HG03196 (cell line): ENCODE data around the gene ABCD1.
"Not testable (repeated sequence)": the region's sequence is repeated elsewhere in the genome, so short reads cannot be mapped to it uniquely, and the experiment has no call there.

Experiments
- ATAC-seq: cut with Tn5 transposase; IDR thresholded peaks from one replicate; pipeline ENCODE4 v1.9.1; 2021; ENCODE audit not compliant: unreplicated experiment

ABCD1 gene

DNA sequence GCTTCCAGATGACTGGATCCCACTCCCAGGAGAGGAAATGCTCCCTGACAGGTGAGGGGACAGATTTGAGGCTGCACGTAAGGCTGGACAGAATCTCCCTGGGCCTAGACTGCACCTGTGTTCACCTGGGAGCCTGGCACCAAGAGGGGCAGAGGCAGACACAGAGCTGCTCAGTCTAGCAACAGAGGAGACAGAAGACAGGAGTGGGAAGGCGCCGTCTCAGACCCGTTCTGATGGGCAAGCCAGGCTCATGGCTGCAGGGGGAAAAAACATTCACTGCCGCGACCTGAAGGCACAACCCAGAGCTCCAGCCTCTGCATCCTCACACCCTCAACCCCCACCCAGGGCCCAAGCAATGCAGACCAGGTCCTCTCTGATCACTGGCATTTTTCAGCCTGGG, 17.2 kb upstream of the ABCD1 start:
- no peak for ATAC-seq

DNA sequence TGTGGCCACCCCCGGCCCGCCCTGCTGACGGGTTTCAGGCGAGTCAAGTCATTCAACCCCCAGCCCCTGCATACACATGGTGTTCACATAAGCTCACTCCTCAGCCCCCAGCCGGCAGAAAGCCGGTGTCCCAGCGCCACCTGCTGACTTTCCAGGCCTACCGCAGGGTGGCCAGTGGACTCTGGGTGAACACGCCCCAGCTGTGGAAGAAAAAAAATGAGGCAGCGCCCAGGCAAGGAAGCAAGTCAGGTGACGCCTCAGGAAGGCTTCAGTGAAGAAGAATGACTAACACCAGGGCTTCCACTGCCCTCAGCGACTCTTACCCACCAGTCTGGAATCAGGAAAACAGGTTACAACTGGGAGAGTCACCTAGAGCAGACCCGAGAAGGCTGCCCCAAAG, 16.2 kb upstream of the ABCD1 start:
- no peak for ATAC-seq

DNA sequence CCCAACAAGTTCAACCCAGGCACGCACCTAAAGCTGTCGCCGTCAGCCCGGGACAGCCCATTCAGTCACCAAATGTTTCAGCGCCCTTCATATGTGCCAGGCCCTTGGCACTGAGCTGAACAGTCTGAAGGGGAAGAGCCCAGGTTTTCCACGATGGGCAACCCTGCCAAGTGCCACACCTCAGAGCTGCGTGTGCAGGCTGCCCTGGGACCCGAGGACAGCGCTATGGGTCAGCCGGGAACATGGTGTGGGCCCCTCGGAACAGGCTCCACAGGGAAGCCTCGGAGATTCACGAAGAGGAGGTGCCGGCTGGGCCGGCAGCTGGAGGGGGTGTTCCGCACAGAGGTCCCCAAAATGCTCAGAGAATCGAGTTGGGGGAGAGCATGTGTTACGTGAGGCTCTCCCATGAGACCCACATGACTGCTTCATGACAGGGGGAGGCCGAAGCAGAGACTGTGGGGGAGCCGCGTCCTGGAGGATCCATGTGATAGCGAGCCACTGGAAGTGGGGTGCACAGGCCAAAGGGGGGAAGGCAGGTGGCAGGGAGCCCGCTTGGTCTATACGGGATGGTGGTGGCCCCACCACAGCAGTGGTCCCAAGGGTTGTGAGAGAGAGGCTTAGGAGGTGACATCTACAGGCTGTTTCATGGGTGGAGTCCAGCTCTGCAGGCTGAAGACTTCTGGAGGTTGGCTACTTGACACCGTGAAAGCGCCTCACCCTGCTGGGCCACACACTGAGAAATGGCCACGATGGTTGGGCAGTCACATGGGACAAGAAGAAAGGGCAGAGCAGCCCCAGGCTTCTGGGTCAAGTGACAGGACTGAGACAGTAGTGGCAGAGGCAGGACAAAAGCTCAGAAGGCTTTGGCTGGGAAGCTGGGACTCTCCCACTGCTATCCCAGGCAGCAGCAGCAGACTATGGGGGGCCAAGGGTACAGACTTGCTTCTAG, 14.7 kb upstream of the ABCD1 start:
- ATAC-seq: no peak

DNA sequence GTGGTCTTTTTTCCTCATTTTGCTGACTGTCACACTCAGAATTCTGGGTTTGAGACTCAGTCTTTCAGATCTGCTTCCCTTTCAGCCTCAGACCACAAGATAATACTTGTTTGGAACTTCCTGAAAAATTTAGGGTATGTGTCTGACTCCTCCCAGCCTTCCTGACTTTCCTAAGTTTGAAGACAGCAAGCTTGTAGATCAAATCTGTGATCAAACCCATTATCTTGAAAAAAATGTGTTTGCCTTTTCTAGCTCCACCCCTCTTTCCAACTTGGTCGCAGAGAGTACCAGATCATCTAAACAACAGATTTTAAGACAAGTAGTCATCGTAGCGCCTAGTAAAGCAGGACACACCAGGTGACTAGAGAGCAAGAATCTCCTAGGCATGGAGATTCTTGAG, 10.4 kb upstream of the ABCD1 start:
- no peak for ATAC-seq

DNA sequence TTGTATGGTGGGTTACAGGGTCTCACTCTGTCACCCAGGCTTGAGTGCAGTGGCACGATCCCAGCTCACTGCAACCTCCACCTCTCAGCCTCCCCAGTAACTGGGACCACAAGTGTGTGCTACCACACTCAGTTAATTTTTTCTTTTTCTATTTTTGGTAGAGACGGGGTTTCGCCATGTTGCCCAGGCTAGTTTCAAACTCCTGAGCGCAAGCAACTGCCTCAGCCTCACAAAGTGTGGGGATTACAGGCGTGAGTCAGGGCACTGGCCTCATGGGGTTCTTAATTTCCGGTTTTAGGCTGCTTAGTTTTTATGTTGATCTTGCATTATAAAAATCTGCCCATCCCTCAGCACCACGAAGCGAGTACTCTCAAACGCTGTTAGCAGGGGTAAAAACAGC, 7.2 kb upstream of the ABCD1 start:
- ATAC-seq: no peak

DNA sequence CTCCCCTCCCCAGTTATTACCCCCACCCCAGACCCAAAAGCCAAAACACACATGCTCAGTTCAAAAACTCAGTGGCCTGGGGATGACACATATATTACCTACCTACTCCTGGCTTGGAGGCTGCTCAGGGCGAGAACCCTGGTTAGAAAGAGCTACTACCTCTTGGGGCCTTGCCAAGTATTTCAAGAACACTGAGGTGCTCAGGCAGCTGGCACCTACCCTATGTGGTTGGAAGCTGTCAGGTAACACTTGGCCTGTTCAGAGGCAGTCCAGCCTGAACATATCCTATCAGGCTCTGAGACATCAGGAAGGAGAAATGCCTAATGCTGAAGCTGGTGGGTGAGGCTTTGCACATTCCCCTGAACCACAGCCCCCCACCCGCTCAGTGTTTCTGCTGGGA, 5.4 kb upstream of the ABCD1 start:
- ATAC-seq: no peak

DNA sequence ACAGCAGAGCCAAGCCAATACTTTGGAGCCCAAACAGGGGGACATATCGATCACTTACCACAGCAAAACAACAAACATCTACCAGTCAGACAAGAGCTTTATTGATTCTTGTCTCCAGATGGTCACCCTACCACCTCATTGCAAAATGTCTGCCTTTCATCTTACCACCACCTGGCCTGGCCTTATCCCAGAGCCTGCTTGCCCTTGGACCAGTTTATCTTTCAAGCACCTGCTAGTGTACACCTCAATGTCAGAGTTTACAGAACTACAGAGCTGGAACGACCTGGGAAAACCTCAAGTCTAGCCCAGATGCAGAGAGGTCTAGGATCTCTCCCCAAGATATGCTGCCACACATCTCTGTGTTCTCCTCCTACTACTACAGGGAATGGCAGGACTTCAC, 5.0 kb upstream of the ABCD1 start:
- ATAC-seq: no peak

DNA sequence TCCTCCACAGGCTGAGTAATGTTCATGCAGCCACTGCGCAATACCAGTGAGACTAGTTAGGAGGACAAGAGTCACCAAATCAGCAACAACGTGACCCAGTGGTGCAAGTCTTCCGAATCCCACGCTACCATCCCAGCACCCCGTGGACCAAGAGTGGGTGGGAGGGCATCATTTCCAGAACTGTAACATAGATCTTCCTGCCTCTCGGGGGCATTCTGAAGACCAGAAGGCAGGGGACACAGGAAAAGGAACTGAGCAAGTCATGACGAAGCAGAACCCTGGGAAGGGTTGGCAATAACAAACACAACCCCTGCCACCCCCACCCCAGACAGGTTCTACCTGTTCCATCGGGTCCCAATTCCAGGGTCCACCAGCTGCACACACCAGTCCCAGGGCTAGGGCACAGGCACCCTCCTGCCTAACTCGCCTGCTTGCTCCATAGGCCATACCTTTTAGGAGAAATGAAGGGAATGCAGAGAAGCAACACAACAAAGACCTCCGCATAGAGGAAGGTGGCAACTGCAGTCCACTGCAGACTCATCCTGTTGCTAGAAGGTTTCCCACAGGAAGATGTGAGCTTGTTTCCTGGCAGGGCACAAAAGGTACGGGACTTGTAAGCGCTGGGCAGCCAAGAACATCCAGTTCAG, 1.8 kb upstream of the ABCD1 start:
- no peak for ATAC-seq

DNA sequence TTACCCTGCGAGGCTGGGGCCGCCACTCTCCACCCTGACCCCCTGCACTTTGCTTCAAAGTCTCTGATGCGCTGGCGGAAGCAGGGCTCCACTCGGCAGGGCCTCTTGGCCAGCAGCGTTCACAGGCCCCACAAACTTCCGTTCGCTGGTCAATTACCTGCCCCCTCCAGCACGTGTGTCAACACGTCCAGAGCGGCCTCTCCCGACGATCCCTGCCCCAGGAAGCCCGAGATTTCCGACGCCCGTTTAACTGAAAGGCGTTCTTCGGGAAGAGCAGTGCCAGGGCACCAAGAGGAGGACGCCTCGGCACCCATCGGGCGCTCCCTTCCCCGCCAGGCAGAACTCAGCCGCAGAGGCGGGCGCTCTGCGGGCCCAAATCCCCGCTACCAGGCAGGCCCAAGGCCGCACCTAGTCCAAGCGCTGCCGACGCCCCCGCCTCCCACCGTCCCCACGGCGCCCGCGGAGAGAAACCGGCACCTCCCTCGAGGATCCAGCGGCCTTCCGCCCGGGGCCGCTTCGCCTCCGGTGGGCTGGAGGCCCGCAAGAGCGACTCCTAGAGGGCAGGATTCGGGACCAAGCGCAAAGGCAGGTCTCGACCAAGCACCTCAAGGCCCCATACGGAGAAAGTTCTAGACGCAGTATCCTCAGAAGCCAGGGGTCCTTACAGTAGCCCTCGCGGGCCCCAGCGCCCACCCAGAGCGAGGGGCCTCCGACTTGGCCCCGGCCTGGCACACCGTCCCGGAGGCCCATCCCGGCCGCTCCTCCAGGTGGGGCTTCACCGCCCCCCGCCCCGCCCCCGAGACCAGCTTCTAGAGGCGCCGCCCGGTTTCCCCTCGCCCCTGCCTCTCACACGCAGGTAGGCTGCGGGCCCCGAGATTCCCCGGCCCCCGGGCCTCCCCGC, 1.1 kb upstream of the ABCD1 start:
- ATAC-seq: peak; percentile 28

DNA sequence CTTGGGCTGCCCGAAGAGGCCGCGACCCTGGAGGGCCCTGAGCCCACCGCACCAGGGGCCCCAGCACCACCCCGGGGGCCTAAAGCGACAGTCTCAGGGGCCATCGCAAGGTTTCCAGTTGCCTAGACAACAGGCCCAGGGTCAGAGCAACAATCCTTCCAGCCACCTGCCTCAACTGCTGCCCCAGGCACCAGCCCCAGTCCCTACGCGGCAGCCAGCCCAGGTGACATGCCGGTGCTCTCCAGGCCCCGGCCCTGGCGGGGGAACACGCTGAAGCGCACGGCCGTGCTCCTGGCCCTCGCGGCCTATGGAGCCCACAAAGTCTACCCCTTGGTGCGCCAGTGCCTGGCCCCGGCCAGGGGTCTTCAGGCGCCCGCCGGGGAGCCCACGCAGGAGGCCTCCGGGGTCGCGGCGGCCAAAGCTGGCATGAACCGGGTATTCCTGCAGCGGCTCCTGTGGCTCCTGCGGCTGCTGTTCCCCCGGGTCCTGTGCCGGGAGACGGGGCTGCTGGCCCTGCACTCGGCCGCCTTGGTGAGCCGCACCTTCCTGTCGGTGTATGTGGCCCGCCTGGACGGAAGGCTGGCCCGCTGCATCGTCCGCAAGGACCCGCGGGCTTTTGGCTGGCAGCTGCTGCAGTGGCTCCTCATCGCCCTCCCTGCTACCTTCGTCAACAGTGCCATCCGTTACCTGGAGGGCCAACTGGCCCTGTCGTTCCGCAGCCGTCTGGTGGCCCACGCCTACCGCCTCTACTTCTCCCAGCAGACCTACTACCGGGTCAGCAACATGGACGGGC, 579 bp downstream of the ABCD1 start:
- ATAC-seq: no peak

DNA sequence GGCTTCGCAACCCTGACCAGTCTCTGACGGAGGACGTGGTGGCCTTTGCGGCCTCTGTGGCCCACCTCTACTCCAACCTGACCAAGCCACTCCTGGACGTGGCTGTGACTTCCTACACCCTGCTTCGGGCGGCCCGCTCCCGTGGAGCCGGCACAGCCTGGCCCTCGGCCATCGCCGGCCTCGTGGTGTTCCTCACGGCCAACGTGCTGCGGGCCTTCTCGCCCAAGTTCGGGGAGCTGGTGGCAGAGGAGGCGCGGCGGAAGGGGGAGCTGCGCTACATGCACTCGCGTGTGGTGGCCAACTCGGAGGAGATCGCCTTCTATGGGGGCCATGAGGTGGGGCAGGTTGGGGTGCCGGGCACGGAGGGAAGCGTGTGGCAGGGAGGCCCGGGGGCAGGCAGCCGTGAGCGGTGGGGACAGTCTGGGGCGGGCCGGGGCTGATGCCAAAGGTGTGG, 1.2 kb downstream of the ABCD1 start:
- ATAC-seq: no peak

DNA sequence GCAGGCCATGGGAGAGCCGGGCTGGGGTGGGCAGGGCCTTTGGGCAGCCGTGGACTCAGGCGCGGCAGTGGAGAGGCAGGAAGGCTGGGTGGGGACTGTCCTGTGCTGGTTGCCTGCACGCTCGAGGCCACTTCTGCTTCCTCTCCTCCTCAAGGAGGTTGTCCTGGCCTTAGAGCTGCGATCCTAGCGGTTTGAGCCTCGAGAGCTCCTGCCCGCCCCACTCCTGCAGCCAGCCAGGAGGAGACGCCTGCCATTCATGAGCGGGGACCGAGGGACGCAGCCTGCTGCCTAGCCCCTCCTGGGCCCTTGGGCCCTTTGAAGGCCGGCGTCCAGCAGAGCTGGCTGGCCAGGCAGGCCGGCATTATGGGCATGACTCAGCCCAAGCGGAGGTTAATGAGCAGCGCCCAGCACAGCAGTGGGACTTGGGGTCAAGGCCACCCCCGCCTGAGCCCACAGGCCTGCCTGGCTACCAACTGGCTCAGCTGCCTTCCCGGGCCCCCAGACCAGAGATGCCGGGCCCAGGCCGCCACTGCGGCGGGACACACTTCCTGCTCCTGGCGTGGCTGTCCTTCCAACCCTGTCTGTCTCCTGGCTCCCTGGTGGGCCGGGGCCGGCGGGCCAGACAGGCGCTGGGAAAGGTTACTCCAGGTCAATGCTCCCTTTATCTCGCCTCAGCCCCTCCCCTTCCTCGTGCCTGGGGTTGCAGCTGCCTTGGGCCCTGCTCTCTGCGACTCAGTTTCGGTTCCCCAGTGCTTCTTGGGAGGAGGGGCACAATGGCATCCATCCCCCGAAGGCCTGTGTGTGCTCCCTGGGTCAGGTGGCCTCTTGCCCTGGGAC, 1.8 kb downstream of the ABCD1 start:
- peak; percentile 39 for ATAC-seq

DNA sequence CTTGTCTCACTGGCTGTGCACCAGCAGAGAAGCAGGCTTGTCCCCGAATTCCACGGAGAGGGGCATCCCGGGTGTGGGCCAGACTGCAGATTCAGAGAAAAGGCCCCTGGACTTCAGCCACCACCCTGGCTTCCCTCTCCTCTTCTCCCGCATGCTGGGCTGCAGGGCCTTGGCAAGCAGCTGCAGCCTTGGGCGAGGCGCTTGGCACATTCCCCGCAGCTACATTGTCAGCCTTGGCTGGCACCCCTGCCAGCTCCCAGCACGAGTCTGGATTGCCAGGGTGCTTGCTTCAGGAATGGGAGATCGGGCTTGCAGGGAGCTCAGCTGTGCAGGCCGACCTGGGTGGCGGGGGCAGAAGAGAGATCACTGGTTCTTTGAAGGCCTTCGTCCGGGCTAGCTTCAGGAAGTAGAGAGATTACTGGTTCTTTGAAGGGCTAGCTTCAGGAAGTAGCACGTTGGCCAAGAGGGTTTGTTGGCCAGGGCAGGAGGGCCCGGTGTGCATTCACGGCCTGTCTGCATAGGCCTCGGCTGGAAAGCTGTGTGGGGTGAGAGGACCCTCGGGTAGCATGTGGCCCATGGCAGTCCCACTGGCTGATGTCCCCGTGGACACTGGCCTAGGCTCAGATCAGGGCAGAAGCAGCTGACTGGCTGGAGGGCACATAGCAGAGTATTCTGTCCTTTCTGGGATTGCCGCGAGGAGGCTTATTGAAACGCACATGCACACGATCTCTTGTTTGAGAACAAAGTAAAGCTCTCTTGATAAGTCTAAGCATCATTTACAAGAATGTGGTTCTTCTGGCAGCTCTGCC, 2.7 kb downstream of the ABCD1 start:
- ATAC-seq: no peak

DNA sequence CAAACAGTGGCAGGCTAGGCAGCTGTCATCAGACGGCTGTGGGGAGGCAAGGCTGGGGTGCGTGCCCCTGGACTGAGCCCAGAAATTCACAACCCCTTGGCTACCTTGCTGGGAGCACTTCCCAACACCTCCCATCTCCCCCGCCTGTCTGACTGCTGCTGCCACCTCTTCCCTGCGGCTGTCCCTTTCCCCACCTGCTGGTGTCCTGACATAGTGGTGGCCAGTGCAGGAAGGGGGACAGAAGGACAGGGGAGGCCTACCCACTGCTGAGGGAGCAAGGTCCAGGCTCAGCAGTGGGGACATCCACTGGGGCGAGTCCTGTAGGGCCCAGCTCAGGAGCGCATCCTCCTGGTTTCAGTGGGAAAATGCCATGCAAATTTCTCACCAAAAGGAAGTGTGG, 3.4 kb downstream of the ABCD1 start:
- no peak for ATAC-seq

DNA sequence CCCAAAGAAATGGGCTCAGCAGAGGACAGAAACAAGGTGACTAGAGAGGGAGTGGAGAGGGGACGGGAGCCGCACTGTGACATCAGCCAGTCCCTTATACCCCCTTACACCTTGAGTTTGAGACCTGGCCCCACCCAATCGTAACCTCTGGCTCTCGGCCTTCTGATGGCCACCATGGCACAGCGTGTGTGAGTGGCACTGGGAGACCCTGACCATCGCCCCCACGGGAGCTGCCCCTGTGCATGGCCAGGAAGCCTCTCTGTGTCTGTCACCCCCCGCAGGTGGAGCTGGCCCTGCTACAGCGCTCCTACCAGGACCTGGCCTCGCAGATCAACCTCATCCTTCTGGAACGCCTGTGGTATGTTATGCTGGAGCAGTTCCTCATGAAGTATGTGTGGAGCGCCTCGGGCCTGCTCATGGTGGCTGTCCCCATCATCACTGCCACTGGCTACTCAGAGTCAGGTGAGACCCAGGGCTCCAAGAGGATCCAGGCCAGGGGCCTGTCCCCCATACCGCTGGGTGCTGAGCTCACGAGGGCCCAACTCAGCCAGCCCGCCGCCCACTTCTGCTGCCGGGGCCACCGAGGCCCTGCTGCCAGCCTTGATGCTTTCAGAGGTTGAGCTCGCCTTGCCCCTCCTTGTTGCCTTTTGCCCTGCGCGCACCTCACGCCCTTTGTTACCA, 4.4 kb downstream of the ABCD1 start:
- ATAC-seq: no peak

DNA sequence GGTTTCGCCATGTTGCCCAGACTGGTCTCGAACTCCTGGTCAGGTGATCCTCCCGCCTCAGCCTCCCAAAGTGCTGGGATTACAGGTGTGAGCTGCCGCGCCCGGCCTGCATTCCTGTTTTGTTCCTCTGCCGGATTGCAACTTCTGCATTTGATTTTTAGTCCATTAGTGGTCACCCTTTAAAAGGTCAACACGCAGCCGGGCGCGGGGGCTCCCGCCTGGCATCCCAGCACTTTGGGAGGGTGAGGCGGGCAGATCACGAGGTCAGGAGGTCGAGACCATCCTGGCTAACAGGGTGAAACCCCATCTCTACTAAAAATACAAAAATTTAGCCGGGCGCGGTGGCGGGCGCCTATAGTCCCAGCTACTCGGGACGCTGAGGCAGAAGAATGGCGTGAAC, 5.5 kb downstream of the ABCD1 start:
- ATAC-seq: not testable (repeated sequence)

DNA sequence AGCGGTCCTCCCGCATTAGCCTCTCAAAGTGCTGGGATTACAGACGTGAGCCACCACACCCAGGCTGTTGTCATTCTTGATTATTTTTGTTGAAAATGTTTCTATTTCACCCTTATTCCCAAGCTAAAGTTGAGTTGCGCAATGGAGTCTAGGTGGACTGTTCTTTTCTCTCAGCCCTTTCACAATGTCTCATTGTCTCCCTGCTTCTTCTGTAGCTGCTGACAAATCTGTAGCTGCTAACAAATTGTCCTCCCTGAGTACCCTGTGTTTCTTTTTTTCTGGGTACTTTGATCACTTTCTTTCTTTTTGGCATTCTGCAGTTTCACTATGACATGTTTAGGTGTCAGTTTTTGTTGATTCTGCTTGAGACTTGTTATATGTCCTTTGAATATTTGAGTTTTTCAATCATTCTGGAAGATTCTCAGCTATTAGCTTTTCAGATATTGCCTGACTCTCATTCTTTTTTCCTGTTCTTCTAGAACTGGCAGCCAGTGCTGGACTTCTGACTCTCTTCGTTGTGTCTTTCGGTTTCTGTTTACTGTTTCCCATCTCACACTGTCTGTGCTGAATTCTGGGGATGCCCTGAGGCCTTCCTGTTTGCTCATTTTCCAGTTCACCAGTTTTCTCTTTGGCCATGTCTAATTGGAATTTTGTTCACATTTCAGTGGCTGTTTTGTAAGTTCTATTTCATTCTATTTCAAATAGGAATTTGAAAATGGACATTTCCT, 6.6 kb downstream of the ABCD1 start:
- ATAC-seq: no peak

DNA sequence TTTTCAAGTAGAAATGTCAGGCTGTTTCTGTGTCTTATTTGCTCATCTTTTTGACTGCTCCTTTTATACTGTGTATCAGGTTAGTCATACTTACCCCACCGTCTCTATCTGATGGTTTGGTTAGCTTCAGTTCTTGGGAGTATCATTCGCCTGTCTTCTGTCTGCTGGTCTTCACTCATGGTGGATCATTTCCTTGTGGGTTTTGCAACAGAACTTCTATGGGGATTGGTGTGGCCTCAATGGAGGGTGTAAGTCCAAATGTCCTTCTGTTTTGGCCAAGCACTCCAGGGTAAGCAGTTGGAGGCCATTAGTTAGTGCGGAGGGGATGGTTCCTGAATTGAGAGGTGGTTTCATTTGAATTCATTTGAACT, 7.2 kb downstream of the ABCD1 start:
- no peak for ATAC-seq
